Endometrial microvascular endothelial cells (primary cell): ENCODE measurements around the gene COPRS. TPM values are rescaled to one million over a fixed set of nuclear protein-coding genes. Genes with fewer than 3 reads are reported as not detected.
"Not testable (repeated sequence)": the region's sequence is repeated elsewhere in the genome, so short reads cannot be mapped to it uniquely, and the experiment has no call there.

Source experiments
- in situ Hi-C: cut with HindIII; loops from 2 replicates; pipeline ENCODE4 v1.10.0; 2017; ENCODE audit warnings: low sequenced_read_pairs, low pct_unique_long_range_greater_than_20kb; ENCODE audit errors: inconsistent ontology term
- total RNA-seq: library from RNA; depleted of rRNA; stranded (reverse); fragments of >200 nt; gene quantifications from one replicate; pipeline ENCODE4 v1.2.3, GENCODE V29; 2015; ENCODE audit errors: inconsistent ontology term

The COPRS gene
- total RNA-seq, 1 donor from 2014 or later = 86.4 TPM

GRCh38 chr17:31819578-31819977, 39.5 kb downstream of the COPRS start:
- in situ Hi-C loops = no loop called here

DNA sequence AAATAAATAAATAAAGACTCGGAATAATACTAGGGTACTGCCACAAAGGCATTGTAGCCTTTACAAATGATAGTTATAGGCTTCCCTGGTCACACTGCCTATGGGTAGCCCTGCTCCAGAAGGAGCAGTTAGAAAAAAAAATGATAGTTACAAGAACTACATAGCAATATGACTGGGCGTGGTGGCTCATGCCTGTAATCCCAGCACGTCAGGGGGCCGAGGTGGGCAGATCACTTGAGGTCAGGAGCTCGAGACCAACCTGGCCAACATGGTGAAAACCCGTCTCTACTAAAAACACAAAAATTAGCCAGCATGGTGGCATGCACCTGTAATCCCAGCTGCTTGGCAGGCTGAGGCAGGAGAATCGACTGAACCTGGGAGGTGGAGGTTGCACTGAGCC, 40.2 kb downstream of the COPRS start:
- in situ Hi-C loops = not testable (repeated sequence)

- in situ Hi-C loops = no loop called here
Measured at GRCh38 chr17:31815212-31815730, 43.8 kb downstream of the COPRS start.

GRCh38 chr17:31811101-31811500, 47.9 kb downstream of the COPRS start:
- in situ Hi-C loops = no loop called here

GRCh38 chr17:31809876-31810275, 49.2 kb downstream of the COPRS start:
- in situ Hi-C loops = loop anchor here (10.0 kb wide), 1 partner anchor 55 kb away; no protein-coding TSS in a partner anchor

DNA sequence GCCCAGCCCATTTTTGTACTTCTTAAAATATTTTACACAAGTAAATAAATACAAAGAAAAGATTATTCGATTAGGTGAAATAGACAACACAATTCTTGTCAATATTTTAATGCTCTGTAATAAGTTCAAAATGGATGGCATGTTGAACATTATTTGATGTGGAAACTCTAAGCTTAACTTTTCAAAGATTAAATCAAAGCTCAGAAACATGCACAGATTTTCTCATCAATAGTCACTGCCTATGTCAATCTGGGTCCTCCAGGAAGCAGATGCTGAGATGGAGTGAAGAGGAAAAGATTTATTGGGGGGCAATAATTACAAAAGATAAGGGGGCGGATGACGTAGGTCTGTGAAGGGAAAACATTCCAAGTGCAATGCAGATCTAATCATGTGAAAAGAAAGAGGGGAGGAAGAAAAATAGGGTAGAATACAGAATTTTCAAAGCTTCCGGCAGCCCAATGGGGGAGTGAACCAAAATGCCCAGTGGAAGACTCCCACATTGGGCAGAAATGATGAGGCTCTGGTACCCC, 50.5 kb downstream of the COPRS start:
- in situ Hi-C loops = loop anchor here (10.0 kb wide), 1 partner anchor 54 kb away; no protein-coding TSS in a partner anchor

DNA sequence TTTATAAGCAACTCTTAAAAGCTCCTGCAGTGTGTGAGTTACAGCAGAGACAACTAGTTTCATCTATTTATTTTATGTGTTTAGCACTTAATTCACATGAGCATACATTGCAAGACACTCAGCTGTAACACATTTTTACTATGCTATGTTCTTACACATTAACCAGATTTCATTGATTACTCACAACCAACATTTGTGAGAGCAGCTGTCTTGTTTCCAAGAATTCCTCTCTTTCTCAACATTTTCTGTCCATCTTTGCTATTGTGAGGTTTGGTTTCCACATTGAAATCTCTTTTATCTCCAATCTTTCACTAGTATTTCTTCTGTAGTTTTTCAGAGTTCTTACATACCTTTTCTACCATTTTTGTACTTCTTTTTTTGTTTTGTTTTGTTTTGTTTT, 51.2 kb downstream of the COPRS start:
- in situ Hi-C loops = loop anchor here (10.0 kb wide), 1 partner anchor 53 kb away; no protein-coding TSS in a partner anchor

- in situ Hi-C loops = loop anchor here (10.0 kb wide), 1 partner anchor 52 kb away; no protein-coding TSS in a partner anchor
Measured at GRCh38 chr17:31806921-31807320, 52.1 kb downstream of the COPRS start.

GRCh38 chr17:31803494-31804213, 55.4 kb downstream of the COPRS start:
- in situ Hi-C loops = loop anchor here (10.0 kb wide), 1 partner anchor 49 kb away; no protein-coding TSS in a partner anchor

- in situ Hi-C loops = loop anchor here (10.0 kb wide), 1 partner anchor 48 kb away; no protein-coding TSS in a partner anchor
Measured at GRCh38 chr17:31802502-31802901, 56.5 kb downstream of the COPRS start.

Other genes starting within 250 kb of the COPRS start
- 41.9 TPM for gene UTP6, start 42.5 kb upstream of the COPRS start, total RNA-seq
- gene SUZ12, start 77.8 kb upstream of the COPRS start, total RNA-seq = 24.0 TPM
- 3.9 TPM for gene LRRC37B, start 148.1 kb upstream of the COPRS start, total RNA-seq